GM19035 (cell line): ENCODE data around the gene MTCL1.

Experiments
- ATAC-seq: cut with Tn5 transposase; IDR thresholded peaks from one replicate; pipeline ENCODE4 v1.9.1; 2021; ENCODE audit not compliant: unreplicated experiment

Gene MTCL1

GRCh38 chr18:8806100-8806797 lies 100.9 kb downstream of the MTCL1 start:
- ATAC-seq = no peak

- ATAC-seq = no peak
Observed at GRCh38 chr18:8806798-8807487, 101.6 kb downstream of the MTCL1 start.

DNA sequence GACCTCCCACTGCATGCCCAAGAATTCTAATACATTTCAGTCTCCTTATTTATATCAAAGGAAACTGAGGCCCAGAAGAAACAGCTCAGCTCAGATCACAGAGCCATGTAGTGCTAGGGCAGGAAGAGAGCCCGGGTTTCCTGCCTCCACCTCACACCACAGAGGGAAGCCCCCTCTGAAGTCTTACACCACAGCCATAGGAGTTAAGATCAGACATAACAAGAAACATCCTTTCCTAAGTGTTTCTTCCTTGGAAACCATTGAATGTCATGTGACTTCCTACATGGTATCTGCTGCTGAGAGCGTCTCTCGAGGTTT lies 102.1 kb downstream of the MTCL1 start:
- no peak for ATAC-seq

DNA sequence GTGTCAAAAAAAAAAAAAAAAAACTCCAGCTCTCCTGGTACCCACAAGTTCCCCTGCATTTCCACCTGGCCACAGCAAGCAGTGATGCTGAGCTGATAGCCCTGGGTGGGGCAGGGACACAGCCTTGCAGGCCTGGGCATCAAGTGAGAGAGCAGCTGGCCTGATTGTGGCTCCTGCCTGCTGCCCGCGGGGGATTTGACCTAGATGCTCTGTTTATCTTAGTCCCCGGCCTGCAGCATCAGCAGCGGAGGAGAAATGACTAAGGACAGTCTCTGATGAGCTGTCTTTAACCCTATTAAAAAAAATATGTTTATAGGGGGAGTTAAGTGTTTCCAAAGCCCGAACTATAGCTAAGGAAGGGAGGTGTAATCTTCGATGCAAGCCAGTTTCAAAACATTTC lies 102.6 kb downstream of the MTCL1 start:
- ATAC-seq = no peak

DNA sequence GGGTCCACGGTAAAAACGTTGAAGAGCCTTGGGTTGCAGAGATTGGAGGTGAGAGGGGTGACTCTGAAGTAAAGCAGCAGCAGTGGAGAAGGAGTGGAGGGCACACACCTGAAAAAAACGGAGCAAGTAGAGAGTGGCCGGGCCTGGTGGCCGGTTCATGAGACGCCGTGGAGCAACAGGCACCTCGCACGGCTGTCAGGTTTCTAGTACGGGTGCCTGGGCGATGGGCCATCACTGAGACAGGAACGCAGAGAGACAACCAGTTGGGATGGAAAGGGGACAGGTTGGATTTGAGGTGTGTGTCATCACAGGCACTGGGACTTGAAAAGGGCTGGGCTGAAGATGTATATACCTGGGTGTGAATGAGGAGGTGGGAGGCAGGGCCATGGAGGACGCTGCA lies 104.2 kb downstream of the MTCL1 start:
- no peak for ATAC-seq

- no peak for ATAC-seq
Observed at GRCh38 chr18:8810157-8810556, 104.8 kb downstream of the MTCL1 start.

DNA sequence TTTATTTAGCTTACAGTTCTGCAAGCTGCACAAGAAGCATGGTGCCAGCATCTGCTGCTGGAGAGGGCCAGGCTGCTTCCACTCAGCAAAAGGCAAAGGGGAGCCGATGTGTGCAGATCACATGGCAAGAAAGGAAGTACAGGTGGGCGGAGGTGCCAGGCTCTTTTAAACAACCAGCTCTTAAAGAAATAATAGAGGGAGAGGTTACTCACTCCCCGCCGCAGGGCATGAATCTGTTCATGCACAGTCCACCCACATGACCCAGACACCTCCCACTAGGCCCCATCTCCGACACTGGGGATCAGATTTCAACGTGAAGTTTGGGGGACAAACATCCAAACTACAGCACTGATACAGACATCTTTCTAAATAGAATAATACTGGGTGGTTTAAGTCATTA lies 105.8 kb downstream of the MTCL1 start:
- no peak for ATAC-seq

GRCh38 chr18:8812631-8813030 lies 107.3 kb downstream of the MTCL1 start:
- no peak for ATAC-seq

DNA sequence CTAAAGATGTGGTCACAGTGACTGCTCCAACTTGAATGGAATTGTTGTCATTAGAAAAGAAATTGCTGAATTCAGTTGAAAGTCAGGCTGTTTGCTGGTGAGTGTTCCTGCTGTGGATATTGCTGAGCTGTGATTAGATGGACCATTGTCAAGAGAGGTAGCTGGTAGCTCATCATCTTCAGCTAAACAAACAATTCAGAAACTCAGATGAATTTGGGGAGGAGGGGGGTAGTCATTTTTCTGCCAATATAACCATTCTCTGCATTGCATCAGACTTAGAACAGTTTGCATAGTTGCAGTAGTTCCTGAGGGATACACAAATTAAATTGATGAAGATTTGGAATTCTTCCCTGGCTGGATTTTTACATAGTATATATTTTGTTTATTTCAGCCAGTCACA lies 108.3 kb downstream of the MTCL1 start:
- ATAC-seq = no peak

DNA sequence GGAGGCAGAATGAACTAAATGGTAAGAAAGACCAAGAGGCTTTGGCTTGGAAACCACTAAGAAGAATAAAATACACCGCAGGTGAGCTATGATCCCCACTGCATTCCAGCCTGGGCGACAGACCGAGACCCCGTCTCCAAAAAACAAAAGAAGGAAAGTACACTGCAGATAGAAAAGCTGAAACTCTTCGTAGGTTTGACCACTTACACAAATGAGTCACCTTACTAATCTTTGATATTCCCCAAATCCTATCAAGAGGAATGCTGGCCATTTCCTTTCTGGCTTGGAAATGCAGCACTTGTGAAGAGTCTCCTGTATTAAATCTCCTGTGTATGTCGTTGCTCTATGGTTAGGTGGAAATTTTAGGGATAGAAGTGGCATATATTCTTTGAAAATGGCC lies 108.8 kb downstream of the MTCL1 start:
- ATAC-seq = no peak

DNA sequence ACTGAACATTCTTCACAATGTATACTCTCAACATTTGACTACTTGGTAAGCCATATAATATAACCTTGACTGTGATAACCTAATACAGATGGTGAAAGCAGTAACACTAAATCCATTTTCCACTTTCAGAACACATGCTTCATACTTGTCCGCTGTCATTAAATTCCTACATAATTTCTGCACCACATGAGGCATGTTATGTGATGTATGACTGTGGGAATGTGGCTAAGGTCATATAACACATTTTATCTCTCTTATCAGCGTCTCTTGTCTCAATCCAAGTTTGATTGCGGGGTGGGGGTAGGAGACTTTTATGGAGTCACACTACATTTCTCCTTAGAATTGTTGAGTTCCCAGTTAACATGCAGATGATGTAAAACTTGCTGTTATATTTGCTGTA lies 110.9 kb downstream of the MTCL1 start:
- no peak for ATAC-seq

- no peak for ATAC-seq
Observed at GRCh38 chr18:8816816-8817215, 111.5 kb downstream of the MTCL1 start.

DNA sequence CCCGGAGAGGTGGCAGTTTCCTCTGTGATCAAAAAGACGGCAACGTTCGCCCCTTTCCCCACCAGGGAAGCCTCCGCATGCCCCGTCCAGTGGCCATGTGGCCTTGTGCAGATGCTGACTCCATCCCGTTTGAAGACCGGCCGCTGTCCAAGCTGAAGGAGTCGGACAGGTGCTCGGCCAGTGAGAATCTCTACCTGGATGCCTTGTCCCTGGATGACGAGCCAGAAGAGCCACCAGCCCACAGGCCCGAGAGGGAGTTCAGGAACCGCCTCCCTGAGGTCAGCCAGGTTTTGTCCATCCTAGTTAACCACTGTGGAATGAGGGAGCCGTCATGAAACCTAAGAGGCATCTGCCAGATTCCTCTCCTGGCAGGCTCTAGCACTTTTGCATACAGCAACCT lies 113.6 kb downstream of the MTCL1 start:
- no peak for ATAC-seq

- ATAC-seq = no peak
Observed at GRCh38 chr18:8820396-8821082, 115.2 kb downstream of the MTCL1 start.

GRCh38 chr18:8821083-8821465 lies 115.7 kb downstream of the MTCL1 start:
- no peak for ATAC-seq

- no peak for ATAC-seq
Observed at GRCh38 chr18:8821531-8821930, 116.2 kb downstream of the MTCL1 start.

GRCh38 chr18:8822643-8823042 lies 117.3 kb downstream of the MTCL1 start:
- no peak for ATAC-seq

- no peak for ATAC-seq
Observed at GRCh38 chr18:8823530-8823929, 118.2 kb downstream of the MTCL1 start.

DNA sequence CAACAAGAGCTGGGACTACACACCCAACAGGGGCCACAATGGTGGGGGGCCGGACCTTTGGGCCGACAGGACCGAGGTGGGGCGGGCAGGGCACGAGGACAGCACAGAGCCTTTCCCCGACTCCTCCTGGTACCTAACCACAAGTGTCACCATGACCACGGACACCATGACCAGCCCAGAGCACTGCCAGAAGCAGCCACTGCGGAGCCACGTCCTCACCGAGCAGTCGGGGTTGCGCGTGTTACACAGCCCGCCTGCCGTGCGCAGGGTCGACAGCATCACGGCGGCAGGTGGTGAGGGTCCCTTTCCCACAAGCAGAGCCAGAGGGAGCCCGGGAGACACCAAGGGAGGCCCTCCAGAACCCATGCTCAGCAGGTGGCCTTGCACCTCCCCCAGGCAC lies 119.5 kb downstream of the MTCL1 start:
- ATAC-seq = no peak

- no peak for ATAC-seq
Observed at GRCh38 chr18:8825273-8825672, 119.9 kb downstream of the MTCL1 start.

- ATAC-seq = no peak
Observed at GRCh38 chr18:8825729-8826375, 120.5 kb downstream of the MTCL1 start.

DNA sequence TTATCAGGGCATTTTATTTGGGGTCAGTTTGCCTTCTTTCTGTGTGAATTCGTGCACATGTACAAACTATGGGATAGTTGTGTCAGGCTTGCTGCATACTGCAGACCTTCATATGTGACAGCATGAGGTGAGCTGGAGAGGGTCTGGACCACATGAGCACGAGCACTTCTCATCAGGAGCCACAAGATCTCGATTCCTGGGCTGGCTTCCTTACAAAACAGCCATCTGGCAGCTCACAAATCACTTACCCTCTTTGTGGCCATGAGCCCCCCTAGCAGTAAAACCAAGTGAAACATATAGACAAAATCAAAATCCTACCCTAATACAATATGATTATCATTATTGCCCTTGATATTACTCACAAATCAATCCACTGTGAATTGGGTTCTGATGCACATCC lies 121.2 kb downstream of the MTCL1 start:
- no peak for ATAC-seq
